GM11168 (cell line): ENCODE measurements around the gene COL4A3.

Experiments
- in situ Hi-C: fragments of 300-500 bp; cut with MboI; formaldehyde crosslinking; loops from one replicate; pipeline ENCODE4 v1.12.0; 2022; ENCODE audit warnings: low sequenced_read_pairs; ENCODE audit not compliant: unreplicated experiment

The COL4A3 gene

GRCh38 chr2:227163998-227164762, at the start of gene COL4A3, which contains the start of gene COL4A4:
COL4A3 (plus strand) TSS chr2:227164624; CDS start chr2:227164727, 103 bp downstream.
COL4A4 (minus strand) TSS chr2:227164205; CDS start chr2:227147483, 16,722 bp downstream.
- in situ Hi-C loops: no loop called here

- in situ Hi-C loops: no loop called here
Observed at GRCh38 chr2:227115761-227116160, 48.7 kb upstream of the COL4A3 start.

- in situ Hi-C loops: no loop called here
Observed at GRCh38 chr2:227117027-227117426, 47.4 kb upstream of the COL4A3 start.

GRCh38 chr2:227117852-227118251, 46.6 kb upstream of the COL4A3 start:
- in situ Hi-C loops: no loop called here

- in situ Hi-C loops: no loop called here
Observed at GRCh38 chr2:227118353-227118752, 46.1 kb upstream of the COL4A3 start.

- in situ Hi-C loops: no loop called here
Observed at GRCh38 chr2:227123697-227124096, 40.7 kb upstream of the COL4A3 start.

GRCh38 chr2:227124811-227125210, 39.6 kb upstream of the COL4A3 start:
- in situ Hi-C loops: no loop called here

- in situ Hi-C loops: no loop called here
Observed at GRCh38 chr2:227125506-227125905, 38.9 kb upstream of the COL4A3 start.

GRCh38 chr2:227127201-227127600, 37.2 kb upstream of the COL4A3 start:
- in situ Hi-C loops: no loop called here

- in situ Hi-C loops: no loop called here
Observed at GRCh38 chr2:227130636-227131035, 33.8 kb upstream of the COL4A3 start.

GRCh38 chr2:227132986-227133385, 31.4 kb upstream of the COL4A3 start:
- in situ Hi-C loops: no loop called here

GRCh38 chr2:227134591-227134990, 29.8 kb upstream of the COL4A3 start:
- in situ Hi-C loops: no loop called here

- in situ Hi-C loops: no loop called here
Observed at GRCh38 chr2:227141301-227141700, 23.1 kb upstream of the COL4A3 start.

GRCh38 chr2:227143895-227144294, 20.5 kb upstream of the COL4A3 start:
- in situ Hi-C loops: no loop called here

GRCh38 chr2:227146456-227146855, 18.0 kb upstream of the COL4A3 start:
- in situ Hi-C loops: no loop called here

GRCh38 chr2:227147023-227147422, 17.4 kb upstream of the COL4A3 start:
- in situ Hi-C loops: no loop called here

GRCh38 chr2:227148106-227148505, 16.3 kb upstream of the COL4A3 start:
- in situ Hi-C loops: no loop called here

- in situ Hi-C loops: no loop called here
Observed at GRCh38 chr2:227150222-227150936, 14.0 kb upstream of the COL4A3 start.

- in situ Hi-C loops: no loop called here
Observed at GRCh38 chr2:227152093-227152766, 12.2 kb upstream of the COL4A3 start.

GRCh38 chr2:227153307-227153706, 11.1 kb upstream of the COL4A3 start:
- in situ Hi-C loops: no loop called here
